ENCODE measurements around the gene FEZF1.
"Not testable (repeated sequence)": the region's sequence is repeated elsewhere in the genome, so short reads cannot be mapped to it uniquely, and the experiment has no call there.

FEZF1 gene

GRCh38 chr7:122290476-122290875, 14.1 kb downstream of the FEZF1 start:
- Histone ChIP-seq H3K9me2 (replicated peaks; ENCODE audit: insufficient read depth, low read length) (no peaks in the 10 kb centered on the region), H3F3A (ENCODE audit: insufficient read depth) (no peaks in the 10 kb centered on the region), H3K27me3 (ENCODE audit: low read length) (no peaks in the 10 kb centered on the region), H4K20me1 (ENCODE audit: low read depth, low read length) (no peaks in the 10 kb centered on the region), H3K4me3 (ENCODE audit: insufficient read depth, low read length, poor library complexity, severe bottlenecking) (no peak overlapping the region), H3K9me3 (ENCODE audit: insufficient read depth, low read length) (no peaks in the 10 kb centered on the region), H3K79me2 (ENCODE audit: insufficient read depth, low read length) (no peaks in the 10 kb centered on the region), H3K36me3 (ENCODE audit: low read length) (no peaks in the 10 kb centered on the region), H3K27ac (ENCODE audit: low read depth, low read length) (no peak overlapping the region), H2AFZ (ENCODE audit: low read depth, low read length, severe bottlenecking) (no peak overlapping the region), H3K9ac (ENCODE audit: low read length) (no peak overlapping the region), H3K4me2 (ENCODE audit: low read depth, low read length, poor library complexity, severe bottlenecking) (no peak overlapping the region)
- TF ChIP-seq EZH2phosphoT487 (conservative IDR thresholded peaks at IDR 0.05; ENCODE audit: low read length) (no peak), CTCF (IDR thresholded peaks at IDR 0.05; ENCODE audit: insufficient read depth, low read length, poor library complexity, severe bottlenecking) (no peak)

GRCh38 chr7:122289426-122289825, 15.1 kb downstream of the FEZF1 start:
- Histone ChIP-seq H4K20me1 (ENCODE audit: low read depth, low read length) (no peaks in the 10 kb centered on the region), H3K4me3 (ENCODE audit: insufficient read depth, low read length, poor library complexity, severe bottlenecking) (no peak overlapping the region), H3F3A (ENCODE audit: insufficient read depth) (no peaks in the 10 kb centered on the region), H3K9ac (ENCODE audit: low read length) (no peak overlapping the region), H3K4me2 (ENCODE audit: low read depth, low read length, poor library complexity, severe bottlenecking) (no peak overlapping the region), H3K27me3 (ENCODE audit: low read length) (no peaks in the 10 kb centered on the region), H2AFZ (ENCODE audit: low read depth, low read length, severe bottlenecking) (no peak overlapping the region), H3K36me3 (ENCODE audit: low read length) (no peaks in the 10 kb centered on the region), H3K79me2 (ENCODE audit: insufficient read depth, low read length) (no peaks in the 10 kb centered on the region), H3K9me3 (ENCODE audit: insufficient read depth, low read length) (no peaks in the 10 kb centered on the region), H3K9me2 (replicated peaks; ENCODE audit: insufficient read depth, low read length) (no peaks in the 10 kb centered on the region), H3K27ac (ENCODE audit: low read depth, low read length) (no peak overlapping the region)
- TF ChIP-seq CTCF (IDR thresholded peaks at IDR 0.05; ENCODE audit: insufficient read depth, low read length, poor library complexity, severe bottlenecking) (no peak), EZH2phosphoT487 (conservative IDR thresholded peaks at IDR 0.05; ENCODE audit: low read length) (no peak)

- not testable (repeated sequence) for H3K79me2 ChIP-seq (ENCODE audit: insufficient read depth, low read length); H3K27me3 ChIP-seq (ENCODE audit: low read length); H3F3A ChIP-seq (ENCODE audit: insufficient read depth); H3K36me3 ChIP-seq (ENCODE audit: low read length); H3K4me3 ChIP-seq (ENCODE audit: insufficient read depth, low read length, poor library complexity, severe bottlenecking); H2AFZ ChIP-seq (ENCODE audit: low read depth, low read length, severe bottlenecking); H3K9me3 ChIP-seq (ENCODE audit: insufficient read depth, low read length); H3K4me2 ChIP-seq (ENCODE audit: low read depth, low read length, poor library complexity, severe bottlenecking); H3K27ac ChIP-seq (ENCODE audit: low read depth, low read length); H3K9ac ChIP-seq (ENCODE audit: low read length); H3K9me2 ChIP-seq (replicated peaks; ENCODE audit: insufficient read depth, low read length); H4K20me1 ChIP-seq (ENCODE audit: low read depth, low read length)
Observed at GRCh38 chr7:122284608-122285007, 19.9 kb downstream of the FEZF1 start.

- no peak overlapping the region for H3K9ac ChIP-seq (ENCODE audit: low read length)
- H3K9me3 ChIP-seq (ENCODE audit: insufficient read depth, low read length), result no peaks in the 10 kb centered on the region
Observed at GRCh38 chr7:122273117-122273516, 31.4 kb downstream of the FEZF1 start.

More at GRCh38 chr7:122273117-122273516, 31.4 kb downstream of the FEZF1 start:
- Histone ChIP-seq H3K27me3 (ENCODE audit: low read length) (no peaks in the 10 kb centered on the region), H3K4me3 (ENCODE audit: insufficient read depth, low read length, poor library complexity, severe bottlenecking) (no peak overlapping the region), H3K79me2 (ENCODE audit: insufficient read depth, low read length) (no peaks in the 10 kb centered on the region), H3K27ac (ENCODE audit: low read depth, low read length) (no peak overlapping the region), H4K20me1 (ENCODE audit: low read depth, low read length) (no peaks in the 10 kb centered on the region), H3K9me2 (replicated peaks; ENCODE audit: insufficient read depth, low read length) (no peaks in the 10 kb centered on the region), H3K36me3 (ENCODE audit: low read length) (no peaks in the 10 kb centered on the region), H3K4me2 (ENCODE audit: low read depth, low read length, poor library complexity, severe bottlenecking) (no peak overlapping the region), H2AFZ (ENCODE audit: low read depth, low read length, severe bottlenecking) (no peak overlapping the region), H3F3A (ENCODE audit: insufficient read depth) (no peaks in the 10 kb centered on the region)
- TF ChIP-seq CTCF (IDR thresholded peaks at IDR 0.05; ENCODE audit: insufficient read depth, low read length, poor library complexity, severe bottlenecking), result no peak
- no peak for TF ChIP-seq EZH2phosphoT487 (conservative IDR thresholded peaks at IDR 0.05; ENCODE audit: low read length)
